ENCODE results near the gene C4orf50.

DNA sequence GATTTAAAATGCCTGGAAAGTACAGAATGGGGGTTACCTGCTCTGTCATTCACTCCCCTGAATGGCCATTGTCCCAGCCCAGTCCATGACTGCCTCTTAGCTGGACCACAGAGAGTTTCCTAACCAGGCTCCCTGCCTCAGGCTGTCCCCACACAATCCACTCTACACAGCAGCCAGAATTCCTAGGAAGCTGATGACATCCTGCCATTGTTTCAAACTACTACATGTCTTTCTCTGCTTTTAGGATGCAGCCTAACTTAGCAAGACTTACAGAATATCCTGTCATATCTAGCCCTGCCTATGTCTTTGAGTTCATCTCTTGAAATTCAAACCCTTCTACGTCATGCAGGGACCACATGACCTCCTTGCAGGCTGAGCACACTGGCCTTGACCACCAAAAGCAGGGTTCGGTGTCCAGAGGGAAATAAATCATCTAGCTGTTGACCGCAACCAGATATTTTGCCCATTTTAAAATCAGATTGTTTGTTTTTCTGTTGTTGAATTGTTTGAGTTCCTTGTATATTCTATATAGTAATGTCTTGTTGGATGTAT, 109.3 kb downstream of the C4orf50 start:
- TF ChIP-seq REST (IDR thresholded peaks at IDR 0.05; ENCODE audit: unreplicated experiment) (no peak), EZH2 (IDR thresholded peaks at IDR 0.05; ENCODE audit: low read depth, unreplicated experiment) (no peak), CREB1 (CRISPR knock-in tag; IDR thresholded peaks at IDR 0.05; ENCODE audit: low read depth) (no peak)
- TF ChIP-seq, protein P1, sequence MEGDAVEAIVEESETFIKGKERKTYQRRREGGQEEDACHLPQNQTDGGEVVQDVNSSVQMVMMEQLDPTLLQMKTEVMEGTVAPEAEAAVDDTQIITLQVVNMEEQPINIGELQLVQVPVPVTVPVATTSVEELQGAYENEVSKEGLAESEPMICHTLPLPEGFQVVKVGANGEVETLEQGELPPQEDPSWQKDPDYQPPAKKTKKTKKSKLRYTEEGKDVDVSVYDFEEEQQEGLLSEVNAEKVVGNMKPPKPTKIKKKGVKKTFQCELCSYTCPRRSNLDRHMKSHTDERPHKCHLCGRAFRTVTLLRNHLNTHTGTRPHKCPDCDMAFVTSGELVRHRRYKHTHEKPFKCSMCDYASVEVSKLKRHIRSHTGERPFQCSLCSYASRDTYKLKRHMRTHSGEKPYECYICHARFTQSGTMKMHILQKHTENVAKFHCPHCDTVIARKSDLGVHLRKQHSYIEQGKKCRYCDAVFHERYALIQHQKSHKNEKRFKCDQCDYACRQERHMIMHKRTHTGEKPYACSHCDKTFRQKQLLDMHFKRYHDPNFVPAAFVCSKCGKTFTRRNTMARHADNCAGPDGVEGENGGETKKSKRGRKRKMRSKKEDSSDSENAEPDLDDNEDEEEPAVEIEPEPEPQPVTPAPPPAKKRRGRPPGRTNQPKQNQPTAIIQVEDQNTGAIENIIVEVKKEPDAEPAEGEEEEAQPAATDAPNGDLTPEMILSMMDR (conservative IDR thresholded peaks at IDR 0.05; ENCODE audit: low read depth in 2 of 2), result no peak

All from GM23338 (cell line).